H1 (cell line): ENCODE measurements around the gene TPMT. TPM values are rescaled to one million over a fixed set of nuclear protein-coding genes. Genes with fewer than 3 reads are reported as not detected.

Experiments
- CTCF ChIA-PET: fragments of 300-600 bp; sonication (Branson Sonifier 250); formaldehyde crosslinking; loops from one replicate; lab custom pipeline; 2021; ENCODE audit not compliant: partially characterized antibody; lab: Charles Lee
- POLR2A ChIA-PET: fragments of 300-600 bp; sonication (Branson Sonifier 250); formaldehyde crosslinking; loops from one replicate; lab custom pipeline; 2021; ENCODE audit warnings: inconsistent platforms; ENCODE audit not compliant: partially characterized antibody; lab: Charles Lee
- DNase-seq, 2 experiments: peaks; one replicate each; pipeline versions ENCODE4 v3.0.0 to v3.0.0-alpha.2; 2010 to 2022; ENCODE audit warnings: low spot score in 2 of 2, low read depth in 1 of 2, mixed read lengths in 1 of 2
- FAIRE-seq: peaks from 2 replicates; lab custom pipeline; 2011; peaks lifted over from hg19 to GRCh38; lab: Jason Lieb, UNC
- H2AFZ ChIP-seq: 2 replicates; pipeline ENCODE4 v1.8.1; 2012; ENCODE audit warnings: low read length, inconsistent platforms
- H2AK5ac ChIP-seq: 2 replicates; pipeline ENCODE4 v1.6.1; 2013; ENCODE audit warnings: low read depth, low read length
- H2BK120ac ChIP-seq: replicated peaks from 2 replicates; pipeline ENCODE3; 2013; ENCODE audit warnings: low read depth, low read length, inconsistent platforms
- H2BK12ac ChIP-seq: 2 replicates; pipeline ENCODE4 v1.6.1; 2013; ENCODE audit warnings: low read depth, low read length
- H2BK15ac ChIP-seq: 2 replicates; pipeline ENCODE4 v1.6.1; 2013; ENCODE audit warnings: low read length
- H2BK20ac ChIP-seq: 2 replicates; pipeline ENCODE4 v1.6.1; 2013; ENCODE audit warnings: low read length
- H2BK5ac ChIP-seq: 2 replicates; pipeline ENCODE4 v1.6.1; 2013; ENCODE audit warnings: low read depth, low read length
- H3K14ac ChIP-seq: 2 replicates; pipeline ENCODE4 v1.6.1; 2013; ENCODE audit warnings: inconsistent platforms; ENCODE audit not compliant: insufficient read length
- H3K18ac ChIP-seq: 2 replicates; pipeline ENCODE4 v1.6.1; 2013; ENCODE audit warnings: low read length; ENCODE audit errors: extremely low read depth
- H3K23ac ChIP-seq: 2 replicates; pipeline ENCODE4 v1.6.1; 2013; ENCODE audit warnings: inconsistent platforms; ENCODE audit not compliant: insufficient read length
- H3K23me2 ChIP-seq: 2 replicates; pipeline ENCODE4 v1.6.1; 2013; ENCODE audit warnings: low read depth, low read length
- H3K27ac ChIP-seq: 2 replicates; pipeline ENCODE4 v1.6.1; 2011; ENCODE audit warnings: low read depth, low read length, inconsistent platforms
- H3K27me3 ChIP-seq, 4 experiments: replicated peaks in 1 of 4; 1 replicate in 1 of 4; 2 replicates in 3 of 4; pipeline versions ENCODE4 v1.6.1 to v1.8.1; 2011 to 2013; ENCODE audit warnings: low read length in 3 of 4, mild to moderate bottlenecking in 3 of 4, inconsistent platforms in 2 of 4, mixed read lengths in 2 of 4, moderate library complexity in 1 of 4; ENCODE audit not compliant: control insufficient read depth in 3 of 4, insufficient read depth in 3 of 4; ENCODE audit errors: extremely low read depth in 1 of 4
- H3K36me3 ChIP-seq, 4 experiments: 2 replicates each; pipeline versions ENCODE4 v1.6.1 to v1.8.1; 2011 to 2013; ENCODE audit warnings: mild to moderate bottlenecking in 4 of 4, low read length in 3 of 4, moderate library complexity in 2 of 4, control low read depth in 1 of 4, inconsistent platforms in 1 of 4; ENCODE audit not compliant: insufficient read depth in 4 of 4, control insufficient read depth in 2 of 4
- H3K4ac ChIP-seq: replicated peaks from 2 replicates; pipeline ENCODE3; 2013; ENCODE audit warnings: low read length, low read depth, mixed read lengths, inconsistent platforms; ENCODE audit not compliant: insufficient read length
- H3K4me1 ChIP-seq, 4 experiments: replicated peaks in 1 of 4; 1 replicate in 1 of 4; 2 replicates in 3 of 4; pipeline versions ENCODE4 v1.6.1 to v1.8.1; 2011 to 2013; ENCODE audit warnings: low read length in 3 of 4, inconsistent platforms in 2 of 4, mixed read lengths in 1 of 4; ENCODE audit not compliant: insufficient read depth in 4 of 4, control insufficient read depth in 3 of 4
- H3K4me2 ChIP-seq, 2 experiments: 2 replicates each; pipeline versions ENCODE4 v1.6.1 to v1.8.1; 2011 to 2013; ENCODE audit warnings: low read depth in 2 of 2, low read length in 2 of 2, control low read depth in 1 of 2, inconsistent platforms in 1 of 2, mild to moderate bottlenecking in 1 of 2; ENCODE audit not compliant: insufficient read depth in 1 of 2
- H3K4me3 ChIP-seq, 4 experiments: fragments of 200-600, 300-600 bp in 1 of 4; sonication (generic), shearing (Covaris generic), sonication (Bioruptor Twin) in 1 of 4; 2 replicates each; pipeline versions ENCODE4 v1.5.1 to v1.8.1; 2011 to 2016; ENCODE audit warnings: low read length in 4 of 4, low read depth in 3 of 4, control low read depth in 2 of 4, inconsistent platforms in 2 of 4, mild to moderate bottlenecking in 2 of 4, mixed read lengths in 1 of 4, moderate library complexity in 1 of 4; ENCODE audit not compliant: insufficient read depth in 2 of 4; ENCODE audit errors: extremely low read depth in 1 of 4
- H3K56ac ChIP-seq: replicated peaks from 2 replicates; pipeline ENCODE3; 2013; ENCODE audit warnings: low read depth, mild to moderate bottlenecking, mixed read lengths, low read length, inconsistent platforms; ENCODE audit not compliant: insufficient read length
- H3K79me1 ChIP-seq: 2 replicates; pipeline ENCODE4 v1.6.1; 2013; ENCODE audit warnings: low read depth, low read length, control low read depth
- H3K79me2 ChIP-seq, 2 experiments: 2 replicates each; pipeline versions ENCODE4 v1.6.1 to v1.8.1; 2012 to 2013; ENCODE audit warnings: low read length in 2 of 2, mild to moderate bottlenecking in 2 of 2, inconsistent platforms in 1 of 2; ENCODE audit not compliant: insufficient read depth in 2 of 2, control insufficient read depth in 1 of 2
- H3K9ac ChIP-seq, 4 experiments: replicated peaks in 1 of 4; 1 replicate in 1 of 4; 2 replicates in 3 of 4; pipeline versions ENCODE4 v1.6.1 to v1.8.1; 2011 to 2013; ENCODE audit warnings: low read depth in 3 of 4, low read length in 3 of 4, control low read depth in 2 of 4, mild to moderate bottlenecking in 2 of 4, moderate library complexity in 2 of 4, inconsistent platforms in 1 of 4; ENCODE audit errors: extremely low read depth in 1 of 4
- H3K9me3 ChIP-seq, 2 experiments: 2 replicates each; pipeline versions ENCODE4 v1.6.1 to v1.8.1; 2012 to 2013; ENCODE audit warnings: mild to moderate bottlenecking in 2 of 2, moderate library complexity in 2 of 2, control low read depth in 1 of 2, inconsistent platforms in 1 of 2, low read depth in 1 of 2, low read length in 1 of 2, mixed read lengths in 1 of 2; ENCODE audit not compliant: insufficient read depth in 2 of 2
- H4K20me1 ChIP-seq, 2 experiments: replicated peaks in 1 of 2; 2 replicates each; pipeline versions ENCODE3 to v1.8.1; 2011 to 2013; ENCODE audit warnings: inconsistent platforms in 2 of 2, low read length in 2 of 2, mild to moderate bottlenecking in 1 of 2; ENCODE audit not compliant: insufficient read depth in 2 of 2, control insufficient read depth in 1 of 2
- H4K5ac ChIP-seq: 2 replicates; pipeline ENCODE4 v1.6.1; 2013; ENCODE audit warnings: low read length, low read depth, mixed read lengths, inconsistent platforms; ENCODE audit not compliant: insufficient read length
- H4K8ac ChIP-seq: 2 replicates; pipeline ENCODE4 v1.8.0; 2013; ENCODE audit warnings: mild to moderate bottlenecking, moderate library complexity, low read length, inconsistent platforms; ENCODE audit not compliant: insufficient read depth; ENCODE audit errors: extremely low read depth
- H4K91ac ChIP-seq: replicated peaks from 2 replicates; pipeline ENCODE3; 2013; ENCODE audit warnings: low read length, mixed read lengths, inconsistent platforms; ENCODE audit not compliant: insufficient read length
- ASH2L ChIP-seq: fragments of 200-600, 300-600 bp; sonication (generic); IDR thresholded peaks from one replicate; pipeline ENCODE4 v1.7.1; 2017; ENCODE audit warnings: low read length
- ATF2 ChIP-seq: IDR thresholded peaks from 2 replicates; pipeline ENCODE4 v1.6.1; 2012; ENCODE audit warnings: low read length, inconsistent platforms
- ATF3 ChIP-seq: IDR thresholded peaks from 2 replicates; pipeline ENCODE4 v1.6.1; 2011; ENCODE audit warnings: low read depth, mild to moderate bottlenecking, low read length; ENCODE audit not compliant: insufficient read depth
- BRCA1 ChIP-seq: IDR thresholded peaks from 2 replicates; pipeline ENCODE4 v1.6.1; 2012; ENCODE audit warnings: low read depth, low read length, improper control_type of control experiment
- JUN ChIP-seq: IDR thresholded peaks from 2 replicates; pipeline ENCODE4 v1.6.1; 2011; ENCODE audit warnings: low read depth, mild to moderate bottlenecking, improper control_type of control experiment, low read length
- KDM5A ChIP-seq: fragments of 200-600 bp; IDR thresholded peaks from 2 replicates; pipeline ENCODE4 v1.7.1; 2012; ENCODE audit warnings: mild to moderate bottlenecking, low read length, inconsistent platforms, mixed read lengths
- MAFK ChIP-seq: IDR thresholded peaks from 2 replicates; pipeline ENCODE4 v1.6.1; 2012; ENCODE audit warnings: low read depth, mild to moderate bottlenecking, improper control_type of control experiment, low read length
- NRF1 ChIP-seq: IDR thresholded peaks from 2 replicates; pipeline ENCODE4 v1.6.1; 2011; ENCODE audit warnings: mild to moderate bottlenecking, low read depth, low read length, improper control_type of control experiment
- POU5F1 ChIP-seq: IDR thresholded peaks from 2 replicates; pipeline ENCODE4 v1.6.1; 2011; ENCODE audit warnings: low read depth, mild to moderate bottlenecking, low read length, moderate library complexity
- RNF2 ChIP-seq: fragments of 200-900, 300-1000 bp; sonication (generic); IDR thresholded peaks from 2 replicates; pipeline ENCODE4 v1.7.1; 2016; ENCODE audit warnings: borderline replicate concordance, low read depth, mild to moderate bottlenecking, antibody characterized with exemption, low read length; ENCODE audit not compliant: poor library complexity, severe bottlenecking; ENCODE audit errors: missing control alignments
- SAP30 ChIP-seq: fragments of 300-600 bp; sonication (generic); IDR thresholded peaks from 2 replicates; pipeline ENCODE4 v1.7.1; 2012; ENCODE audit warnings: low read length, moderate library complexity, mild to moderate bottlenecking, inconsistent platforms; ENCODE audit not compliant: insufficient read depth, insufficient replicate concordance
- SUZ12 ChIP-seq: fragments of 200-600 bp; sonication (generic); IDR thresholded peaks from 2 replicates; pipeline ENCODE4 v1.6.1; 2012; ENCODE audit warnings: mild to moderate bottlenecking, inconsistent platforms, low read length, moderate library complexity, mixed read lengths
- WGBS, 2 experiments: shearing (Covaris generic) in 1 of 2; methylation state at CpG; one replicate each; pipeline versions ENCODE4 v1.1.6 to v1.1.7; 2013 to 2015; ENCODE audit warnings: low lambda C conversion rate in 2 of 2, mixed read lengths in 2 of 2, inconsistent platforms in 1 of 2, low coverage in 1 of 2, missing lambda C conversion rate in 1 of 2; ENCODE audit not compliant: insufficient replicate concordance in 2 of 2, insufficient coverage in 1 of 2, insufficient read length in 1 of 2; ENCODE audit errors: extremely low coverage in 1 of 2, missing lambda C conversion rate in 1 of 2; 5-methylcytosine and 5-hydroxymethylcytosine counted together
- polyA plus RNA-seq, 7 experiments: library from polyadenylated mRNA; depleted of rRNA in 3 of 7; stranded (reverse) in 5 of 7; unstranded in 2 of 7; fragments of >200 nt in 5 of 7; fragments of 200-250 nt in 2 of 7; gene quantifications; 1 replicate in 5 of 7; 2 replicates in 1 of 7; 4 replicates in 1 of 7; pipeline versions ENCODE4 v1.2.1 to v1.2.3, GENCODE V29; 2011 to 2013; ENCODE audit warnings: missing spikeins in 2 of 7, mixed read lengths in 2 of 7
- total RNA-seq: library from RNA; stranded (reverse); fragmentation: NEBNext Ultra II Directional; extraction: Animal tissue kit (Norgen Biotek cat#: 25700); gene quantifications from 2 replicates; pipeline ENCODE4 v1.2.1, GENCODE V29; 2021

Gene TPMT
- total and polyA plus RNA-seq, 2 of the 8 experiments (the other 6 are each of a cell fraction or from before 2014, with no cell fraction given), result 12.3 to 17.2 TPM

GRCh38 chr6:18080544-18080943 is 74.3 kb downstream of the TPMT start:
- no peak overlapping the region for H3K9ac ChIP-seq
- no peaks in the 10 kb centered on the region; the same call in 1 of the 2 replicates for H3K23me2 ChIP-seq
- H4K5ac ChIP-seq, result no peak overlapping the region
- H3K56ac ChIP-seq, result no peak overlapping the region
- no peak overlapping the region for H3K4me2 ChIP-seq
- H3K4ac ChIP-seq, result no peak overlapping the region
- H3K14ac ChIP-seq, result no peak overlapping the region
- H2BK20ac ChIP-seq, result no peak overlapping the region
- no peak overlapping the region for H2BK120ac ChIP-seq
- H3K18ac ChIP-seq, result no peak overlapping the region
- H2AK5ac ChIP-seq, result no peak overlapping the region
- no peak overlapping the region for H2AFZ ChIP-seq
- no peak overlapping the region for H4K8ac ChIP-seq
- no peaks in the 10 kb centered on the region for H4K20me1 ChIP-seq
- ChIA-PET CTCF (interaction anchor here (3.4 kb wide), 1 partner anchor 42 kb away, joined by 9 read pairs; the partner anchor contains the start of gene NHLRC1), POLR2A (no interaction called here)
- FAIRE-seq (no peak), DNase-seq (no peak)
- H3K9me3 ChIP-seq, result no peaks in the 10 kb centered on the region; a peak in 1 of 4 replicates
- H3K79me1 ChIP-seq, result no peaks in the 10 kb centered on the region
- H3K36me3 ChIP-seq, result no peaks in the 10 kb centered on the region
- no peaks in the 10 kb centered on the region for H3K79me2 ChIP-seq
- no peaks in the 10 kb centered on the region for H3K4me1 ChIP-seq
- no peaks in the 10 kb centered on the region for H3K27me3 ChIP-seq
- H2BK12ac ChIP-seq, result no peak overlapping the region
- no peak overlapping the region for H4K91ac ChIP-seq
- 87% methylated on average over 4 of the region's 4 CpGs; no CpG with 5 or more reads in 1 of the 2 experiments for WGBS, 2 experiments
- H2BK5ac ChIP-seq, result no peak overlapping the region
- H3K27ac ChIP-seq, result no peak overlapping the region
- no peak overlapping the region for H3K23ac ChIP-seq
- H3K4me3 ChIP-seq, result no peak overlapping the region
- H2BK15ac ChIP-seq, result no peak overlapping the region
- TF ChIP-seq JUN, result no peak
- TF ChIP-seq ASH2L, result no peak
- no peak for TF ChIP-seq ATF3
- no peak for TF ChIP-seq SAP30
- no peak for TF ChIP-seq BRCA1
- TF ChIP-seq NRF1, result no peak
- no peak for TF ChIP-seq ATF2
- no peak for TF ChIP-seq MAFK
- TF ChIP-seq RNF2, result no peak
- TF ChIP-seq POU5F1, result no peak
- TF ChIP-seq SUZ12, result no peak
- no peak for TF ChIP-seq KDM5A
